Activated CD8-positive, alpha-beta T cell treated with anti-CD3 and anti-CD28 coated beads, Interleukin-2, amount 10 ng/mL, durations not matched to agents 7 days and 5 days (primary cell): ENCODE data around the gene TSPAN8. TPM values are rescaled to one million over a fixed set of nuclear protein-coding genes. Genes with fewer than 3 reads are reported as not detected.
"Not testable (repeated sequence)": the region's sequence is repeated elsewhere in the genome, so short reads cannot be mapped to it uniquely, and the experiment has no call there.

ENCODE experiments used
- ATAC-seq: fragments of 150-1000 bp; cut with Tn5 transposase; one replicate; pipeline ENCODE4 v1.10.0; 2021; ENCODE audit warnings: moderate library complexity
- CTCF ChIA-PET: fragments of 350-600 bp; sonication (Branson Sonifier 250); formaldehyde crosslinking; loops from one replicate; lab custom pipeline; 2021; ENCODE audit warnings: antibody characterized with exemption; lab: Charles Lee
- POLR2A ChIA-PET: fragments of 350-600 bp; sonication (Branson Sonifier 250); formaldehyde crosslinking; loops from one replicate; lab custom pipeline; 2021; ENCODE audit warnings: antibody characterized with exemption; lab: Charles Lee
- DNase-seq: peaks from one replicate; pipeline ENCODE4 v3.0.0-alpha.2; 2020
- H3K27ac Mint-ChIP-seq: one replicate; pipeline ENCODE4 v1.8.0; 2021; ENCODE audit warnings: mild to moderate bottlenecking, mixed read lengths
- H3K27me3 Mint-ChIP-seq: one replicate; pipeline ENCODE4 v1.8.0; 2021; ENCODE audit warnings: low read depth, mixed read lengths
- H3K36me3 Mint-ChIP-seq: one replicate; pipeline ENCODE4 v1.8.0; 2021; ENCODE audit warnings: low read depth, mixed read lengths
- H3K4me1 Mint-ChIP-seq: one replicate; pipeline ENCODE4 v1.8.0; 2021; ENCODE audit warnings: low read depth, mixed read lengths
- H3K4me3 Mint-ChIP-seq: one replicate; pipeline ENCODE4 v1.8.0; 2021; ENCODE audit warnings: mild to moderate bottlenecking, mixed read lengths
- H3K9me3 Mint-ChIP-seq: one replicate; pipeline ENCODE4 v1.8.0; 2022; ENCODE audit warnings: mixed read lengths; ENCODE audit not compliant: insufficient read depth
- total RNA-seq, 2 experiments: library from RNA; stranded (reverse); gene quantifications; one replicate each; pipeline ENCODE4 v1.2.3, GENCODE V29; 2021

The TSPAN8 gene
- total RNA-seq, 2 experiments from 2014 or later: not detected

GRCh38 chr12:71183018-71183417, 25.2 kb upstream of the TSPAN8 start:
- DNase-seq: no peak
- Mint-ChIP-seq H3K27ac (no peak overlapping the region), H3K27me3 (no peaks in the 10 kb centered on the region), H3K9me3 (no peaks in the 10 kb centered on the region), H3K4me1 (no peaks in the 10 kb centered on the region), H3K4me3 (no peak overlapping the region), H3K36me3 (no peaks in the 10 kb centered on the region)
- ChIA-PET CTCF (no interaction called here), POLR2A (interaction anchor here (0.6 kb wide), 1 partner anchor 129 kb away, joined by 3 read pairs; no protein-coding TSS in a partner anchor)
- ATAC-seq: no peak

DNA sequence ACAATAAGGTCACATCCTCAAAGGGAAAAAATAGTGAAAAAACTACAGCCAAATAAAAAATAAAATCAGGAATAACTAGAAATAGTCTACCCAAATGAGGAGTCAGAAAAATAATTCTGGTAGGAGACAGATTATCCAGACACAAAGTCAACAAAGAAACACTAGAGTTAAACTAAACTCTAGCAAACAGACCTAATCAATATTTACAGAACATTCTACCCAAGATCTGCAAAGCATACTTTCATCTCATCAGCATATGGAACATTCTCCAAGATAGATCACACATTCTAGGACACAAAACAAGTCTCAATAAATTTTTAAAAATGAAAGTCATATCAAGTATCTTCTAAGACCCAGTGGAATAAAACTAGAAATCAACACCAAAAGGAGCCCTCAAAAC, 20.4 kb upstream of the TSPAN8 start:
- no peak for ATAC-seq
- Mint-ChIP-seq H3K9me3 (no peaks in the 10 kb centered on the region), H3K4me3 (no peak overlapping the region), H3K27me3 (no peaks in the 10 kb centered on the region), H3K4me1 (no peaks in the 10 kb centered on the region), H3K27ac (no peak overlapping the region), H3K36me3 (no peaks in the 10 kb centered on the region)
- DNase-seq: no peak
- CTCF ChIA-PET: no interaction called here
- POLR2A ChIA-PET: no interaction called here

DNA sequence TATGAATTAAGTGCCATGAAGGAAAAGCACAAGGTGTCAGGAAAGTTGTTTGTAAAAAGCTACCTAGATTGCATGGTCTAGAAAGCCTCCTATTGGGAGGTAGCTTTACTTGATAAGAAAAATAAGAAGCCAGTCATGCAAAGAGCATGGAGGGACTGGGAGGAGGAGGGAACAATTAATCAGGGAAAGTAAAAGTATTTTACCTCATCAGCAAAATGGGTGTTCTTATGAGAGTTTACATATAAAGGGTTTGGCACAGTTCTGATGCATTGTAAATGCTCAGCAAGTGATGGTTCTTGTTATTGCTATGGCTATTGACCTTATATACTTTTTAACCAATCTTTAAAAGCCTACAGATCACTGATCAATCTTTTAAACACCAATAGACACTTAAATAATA, 17.0 kb upstream of the TSPAN8 start:
- H3K4me1 Mint-ChIP-seq: no peaks in the 10 kb centered on the region
- no peak overlapping the region for H3K4me3 Mint-ChIP-seq
- DNase-seq (no peak), ATAC-seq (no peak)
- no peaks in the 10 kb centered on the region for H3K9me3 Mint-ChIP-seq
- ChIA-PET CTCF (no interaction called here), POLR2A (no interaction called here)
- H3K36me3 Mint-ChIP-seq: no peaks in the 10 kb centered on the region
- H3K27ac Mint-ChIP-seq: no peak overlapping the region
- H3K27me3 Mint-ChIP-seq: no peaks in the 10 kb centered on the region

DNA sequence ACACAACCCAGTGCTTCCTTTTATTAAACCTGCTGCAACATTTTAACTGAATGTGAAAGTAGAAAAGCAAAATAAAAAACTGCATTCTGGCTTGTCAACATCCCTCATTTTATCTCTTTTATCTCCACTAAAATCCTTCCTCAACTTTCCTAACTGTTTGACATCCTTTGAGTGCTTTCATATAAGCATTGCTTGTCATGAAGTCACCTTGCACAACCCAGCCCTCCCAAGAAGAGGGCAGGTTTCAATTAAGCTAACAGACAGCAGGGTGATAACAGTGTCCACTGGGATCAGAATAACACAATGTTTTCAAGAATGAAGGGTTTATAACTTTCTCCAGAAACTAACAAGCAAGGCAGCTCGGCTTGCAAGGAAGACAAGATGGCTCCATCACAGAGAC, 16.3 kb upstream of the TSPAN8 start:
- no peaks in the 10 kb centered on the region for H3K9me3 Mint-ChIP-seq
- no peaks in the 10 kb centered on the region for H3K27me3 Mint-ChIP-seq
- H3K36me3 Mint-ChIP-seq: no peaks in the 10 kb centered on the region
- ATAC-seq (no peak), DNase-seq (no peak)
- ChIA-PET CTCF (no interaction called here), POLR2A (no interaction called here)
- H3K4me1 Mint-ChIP-seq: no peaks in the 10 kb centered on the region
- H3K4me3 Mint-ChIP-seq: no peak overlapping the region
- H3K27ac Mint-ChIP-seq: no peak overlapping the region

GRCh38 chr12:71170456-71170855, 12.7 kb upstream of the TSPAN8 start:
- CTCF ChIA-PET: no interaction called here
- Mint-ChIP-seq H3K9me3 (no peaks in the 10 kb centered on the region), H3K36me3 (no peaks in the 10 kb centered on the region), H3K27me3 (no peaks in the 10 kb centered on the region), H3K27ac (no peak overlapping the region), H3K4me3 (no peak overlapping the region), H3K4me1 (no peaks in the 10 kb centered on the region)
- POLR2A ChIA-PET: no interaction called here
- DNase-seq (no peak), ATAC-seq (no peak)

DNA sequence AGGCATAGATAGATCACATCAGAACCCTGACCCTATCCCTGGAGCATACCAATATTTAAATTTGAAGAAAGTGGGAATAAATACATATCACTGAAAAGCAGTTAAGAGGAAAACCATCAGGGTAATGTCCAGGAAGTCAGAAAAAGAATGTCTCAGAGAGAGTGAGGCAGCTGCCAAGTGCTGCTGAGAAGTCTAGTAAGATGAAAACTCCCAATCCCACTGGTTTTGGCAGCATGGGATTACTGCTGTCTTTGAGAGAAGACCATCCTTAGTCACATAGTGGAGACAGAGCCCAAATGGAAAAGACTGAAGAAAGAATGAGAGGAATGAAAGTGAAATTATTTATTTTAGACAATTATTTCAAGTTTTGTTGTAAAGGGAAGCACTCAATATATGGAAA, 11.5 kb upstream of the TSPAN8 start:
- Mint-ChIP-seq H3K27me3 (no peaks in the 10 kb centered on the region), H3K36me3 (no peaks in the 10 kb centered on the region), H3K4me3 (no peak overlapping the region), H3K4me1 (no peaks in the 10 kb centered on the region), H3K9me3 (peaks cover 3% of the 10 kb centered on the region), H3K27ac (no peak overlapping the region)
- CTCF ChIA-PET: no interaction called here
- POLR2A ChIA-PET: no interaction called here
- ATAC-seq: no peak
- DNase-seq: no peak

DNA sequence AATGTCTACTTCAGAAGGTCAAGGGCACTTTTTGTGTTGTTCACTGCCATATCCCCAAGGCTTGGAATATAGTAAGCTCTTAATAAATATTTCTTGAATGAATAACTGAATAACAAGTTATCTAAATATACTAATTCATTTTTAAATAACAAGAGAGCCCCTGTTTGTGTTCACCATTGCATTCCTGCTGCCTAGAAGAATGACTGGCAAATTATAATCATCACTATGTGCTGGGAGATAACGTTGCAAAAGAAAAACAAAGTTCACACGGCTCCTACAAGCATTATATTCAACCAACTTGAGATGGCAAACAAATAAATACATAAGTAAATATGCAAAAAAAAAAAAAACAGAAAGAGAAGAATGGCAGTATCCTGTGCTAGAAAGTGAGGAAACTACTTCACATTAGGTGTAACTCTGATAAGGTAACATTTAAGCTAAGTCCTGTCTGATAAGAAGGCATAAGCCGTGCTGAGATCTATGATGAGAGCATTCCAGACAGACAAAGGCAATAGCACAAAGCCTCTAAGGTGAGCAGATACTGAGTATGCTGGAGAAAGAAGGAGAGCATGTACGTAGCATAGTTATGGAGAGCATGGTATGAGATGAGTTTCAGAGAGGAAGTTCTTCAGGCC, 9.2 kb upstream of the TSPAN8 start:
- ChIA-PET CTCF (no interaction called here), POLR2A (no interaction called here)
- H3K4me3 Mint-ChIP-seq: no peak overlapping the region
- DNase-seq (no peak), ATAC-seq (no peak)
- no peaks in the 10 kb centered on the region for H3K27me3 Mint-ChIP-seq
- no peaks in the 10 kb centered on the region for H3K4me1 Mint-ChIP-seq
- H3K27ac Mint-ChIP-seq: no peak overlapping the region
- H3K36me3 Mint-ChIP-seq: no peaks in the 10 kb centered on the region
- H3K9me3 Mint-ChIP-seq: peaks cover 3% of the 10 kb centered on the region

DNA sequence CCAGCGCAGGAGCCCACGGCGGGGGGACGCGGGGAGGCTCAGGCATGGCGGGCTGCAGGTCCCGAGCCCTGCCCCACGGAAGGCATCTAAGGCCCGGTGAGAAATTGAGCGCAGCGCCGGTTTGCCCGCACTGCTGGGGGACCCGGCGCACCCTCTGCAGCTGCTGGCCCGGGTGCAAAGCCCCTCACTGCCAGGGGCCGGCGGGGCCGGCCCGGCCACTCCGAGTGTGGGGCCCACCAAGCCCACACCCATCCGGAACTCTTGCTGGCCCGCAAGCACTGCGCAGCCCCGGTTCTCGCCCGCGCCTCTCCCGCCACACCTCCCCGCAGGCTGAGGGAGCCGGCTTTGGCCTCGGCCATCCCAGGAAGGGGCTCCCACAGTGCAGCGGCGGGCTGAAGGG, 8.5 kb upstream of the TSPAN8 start:
- ChIA-PET POLR2A (no interaction called here), CTCF (no interaction called here)
- Mint-ChIP-seq H3K9me3 (peaks cover 3% of the 10 kb centered on the region), H3K27me3 (no peaks in the 10 kb centered on the region), H3K4me1 (no peaks in the 10 kb centered on the region), H3K4me3 (no peak overlapping the region), H3K27ac (no peak overlapping the region), H3K36me3 (no peaks in the 10 kb centered on the region)
- DNase-seq (no peak), ATAC-seq (no peak)

DNA sequence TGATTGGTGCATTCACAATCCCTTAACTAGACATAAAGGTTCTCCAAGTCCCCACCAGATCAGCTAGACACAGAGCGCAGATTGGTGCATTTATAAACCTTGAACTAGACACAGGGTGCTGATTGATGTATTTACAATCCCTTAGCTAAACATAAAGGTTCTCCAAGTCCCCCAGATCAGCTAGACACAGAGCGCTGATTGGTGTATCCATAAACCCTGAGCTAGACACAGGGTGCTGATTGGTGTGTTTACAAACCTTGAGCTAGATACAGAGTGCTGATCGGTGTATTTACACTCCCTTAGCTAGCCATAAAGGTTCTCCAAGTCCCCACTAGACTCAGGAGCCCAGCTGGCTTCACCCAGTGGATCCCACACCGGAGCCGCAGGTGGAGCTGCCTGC, 8.0 kb upstream of the TSPAN8 start:
- H3K36me3 Mint-ChIP-seq, H3K27me3 Mint-ChIP-seq, H3K4me3 Mint-ChIP-seq, H3K27ac Mint-ChIP-seq, POLR2A ChIA-PET, CTCF ChIA-PET, ATAC-seq, DNase-seq, H3K9me3 Mint-ChIP-seq, H3K4me1 Mint-ChIP-seq: not testable (repeated sequence)

- H3K27ac Mint-ChIP-seq: no peak overlapping the region
Measured at GRCh38 chr12:71164568-71165197, 6.9 kb upstream of the TSPAN8 start.

GRCh38 chr12:71164166-71164565, 6.4 kb upstream of the TSPAN8 start:
- Mint-ChIP-seq H3K36me3 (no peaks in the 10 kb centered on the region), H3K4me3 (no peak overlapping the region), H3K9me3 (peaks cover 3% of the 10 kb centered on the region), H3K27me3 (no peaks in the 10 kb centered on the region), H3K4me1 (no peaks in the 10 kb centered on the region), H3K27ac (no peak overlapping the region)
- no peak for DNase-seq
- ChIA-PET CTCF (no interaction called here), POLR2A (no interaction called here)
- no peak for ATAC-seq

More at GRCh38 chr12:71164568-71165197, 6.9 kb upstream of the TSPAN8 start:
- H3K27me3 Mint-ChIP-seq: no peaks in the 10 kb centered on the region
- ATAC-seq: no peak
- DNase-seq: no peak
- ChIA-PET CTCF (no interaction called here), POLR2A (no interaction called here)
- no peak overlapping the region for H3K4me3 Mint-ChIP-seq
- peaks cover 3% of the 10 kb centered on the region for H3K9me3 Mint-ChIP-seq
- H3K36me3 Mint-ChIP-seq: no peaks in the 10 kb centered on the region
- H3K4me1 Mint-ChIP-seq: no peaks in the 10 kb centered on the region

DNA sequence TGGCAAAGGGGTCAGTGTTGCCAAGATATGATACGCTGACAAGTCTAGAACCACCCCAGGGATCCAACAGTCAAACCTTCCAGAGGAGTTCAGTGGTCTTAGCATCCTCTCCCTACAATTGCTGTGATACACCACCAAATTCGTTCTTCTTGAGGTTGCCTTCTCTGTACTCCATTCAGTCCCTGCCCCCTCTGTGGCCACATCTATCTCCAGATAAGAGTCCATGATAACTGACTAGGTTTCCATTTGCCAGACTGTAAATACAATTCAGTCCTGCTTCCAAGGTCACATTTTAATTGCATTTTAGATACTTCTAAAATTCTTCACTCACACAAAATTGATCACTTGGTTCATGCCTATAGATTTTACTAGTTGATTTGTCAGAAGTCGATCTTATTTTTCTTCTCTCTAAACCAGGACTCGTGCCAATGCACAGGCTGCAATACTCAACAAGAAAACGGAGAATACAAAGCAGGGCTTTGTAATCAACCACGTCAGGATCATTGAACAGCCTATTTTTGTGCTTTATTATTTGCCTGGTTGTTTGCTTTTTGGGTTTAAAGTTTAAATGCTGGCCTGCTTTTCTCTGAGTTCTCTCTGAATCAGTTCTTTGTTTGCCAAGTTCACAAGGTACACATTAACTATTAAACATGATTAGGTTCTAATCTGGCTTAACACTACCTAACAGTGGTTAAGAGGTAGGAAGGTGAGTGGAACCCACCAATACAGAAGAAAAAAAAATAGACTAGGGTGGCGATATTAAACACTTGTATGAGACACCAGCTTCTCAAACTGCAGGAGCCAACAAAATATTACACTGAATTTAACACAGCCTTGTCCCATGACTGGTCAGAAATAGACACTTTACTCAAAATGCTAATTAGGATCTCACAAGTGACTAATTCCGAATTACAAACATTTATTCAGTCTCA, 5.3 kb upstream of the TSPAN8 start:
- H3K4me3 Mint-ChIP-seq: no peak overlapping the region
- ATAC-seq (no peak), DNase-seq (no peak)
- no peaks in the 10 kb centered on the region for H3K4me1 Mint-ChIP-seq
- CTCF ChIA-PET: no interaction called here
- POLR2A ChIA-PET: no interaction called here
- no peaks in the 10 kb centered on the region for H3K27me3 Mint-ChIP-seq
- no peaks in the 10 kb centered on the region for H3K36me3 Mint-ChIP-seq
- H3K27ac Mint-ChIP-seq: no peak overlapping the region
- peaks cover 3% of the 10 kb centered on the region for H3K9me3 Mint-ChIP-seq
